Astrocyte (in vitro differentiated cells and primary cell): ENCODE measurements around the gene TENT5A.

ENCODE experiments used
- EZH2 ChIP-seq: IDR thresholded peaks from 2 replicates; pipeline ENCODE4 v1.6.1; 2012; ENCODE audit warnings: mild to moderate bottlenecking, low read length, inconsistent platforms; ENCODE audit not compliant: insufficient read depth
- TF ChIP-seq, protein P1 (sequence below): IDR thresholded peaks from 2 replicates; pipeline ENCODE4 v1.5.1; 2011; ENCODE audit warnings: low read depth, mild to moderate bottlenecking, inconsistent platforms, low read length, moderate library complexity; ENCODE audit not compliant: insufficient read depth

DNA sequence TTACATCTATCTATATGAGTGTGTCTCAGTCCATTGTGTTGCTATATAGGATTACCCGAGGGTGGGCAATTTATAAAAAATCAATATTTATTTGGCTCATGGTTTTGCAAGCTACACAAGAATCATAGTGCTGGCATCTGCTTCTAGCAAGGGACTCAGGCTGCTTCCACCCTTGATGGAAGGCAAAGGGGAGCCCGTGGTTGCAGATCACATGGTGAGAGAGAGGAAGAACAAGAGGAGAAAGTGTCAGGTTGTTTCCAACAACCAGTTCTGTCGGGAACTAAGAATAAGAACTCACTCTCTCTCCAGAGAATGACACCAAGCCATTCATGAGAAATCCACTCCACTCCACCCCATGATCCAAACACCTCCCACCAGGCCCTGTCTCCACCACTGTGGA is 48.2 kb upstream of the TENT5A start:
- TF ChIP-seq, protein P1, sequence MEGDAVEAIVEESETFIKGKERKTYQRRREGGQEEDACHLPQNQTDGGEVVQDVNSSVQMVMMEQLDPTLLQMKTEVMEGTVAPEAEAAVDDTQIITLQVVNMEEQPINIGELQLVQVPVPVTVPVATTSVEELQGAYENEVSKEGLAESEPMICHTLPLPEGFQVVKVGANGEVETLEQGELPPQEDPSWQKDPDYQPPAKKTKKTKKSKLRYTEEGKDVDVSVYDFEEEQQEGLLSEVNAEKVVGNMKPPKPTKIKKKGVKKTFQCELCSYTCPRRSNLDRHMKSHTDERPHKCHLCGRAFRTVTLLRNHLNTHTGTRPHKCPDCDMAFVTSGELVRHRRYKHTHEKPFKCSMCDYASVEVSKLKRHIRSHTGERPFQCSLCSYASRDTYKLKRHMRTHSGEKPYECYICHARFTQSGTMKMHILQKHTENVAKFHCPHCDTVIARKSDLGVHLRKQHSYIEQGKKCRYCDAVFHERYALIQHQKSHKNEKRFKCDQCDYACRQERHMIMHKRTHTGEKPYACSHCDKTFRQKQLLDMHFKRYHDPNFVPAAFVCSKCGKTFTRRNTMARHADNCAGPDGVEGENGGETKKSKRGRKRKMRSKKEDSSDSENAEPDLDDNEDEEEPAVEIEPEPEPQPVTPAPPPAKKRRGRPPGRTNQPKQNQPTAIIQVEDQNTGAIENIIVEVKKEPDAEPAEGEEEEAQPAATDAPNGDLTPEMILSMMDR = no peak
- no peak for TF ChIP-seq EZH2
